HG03175 (cell line): ENCODE measurements around the gene IFITM5.
A peak's percentile ranks its signal among the peaks of the same experiment; 100 is the strongest.

Source experiments
- ATAC-seq: cut with Tn5 transposase; IDR thresholded peaks from one replicate; pipeline ENCODE4 v1.9.1; 2021; ENCODE audit warnings: mild to moderate bottlenecking, moderate library complexity; ENCODE audit not compliant: unreplicated experiment

IFITM5 gene

GRCh38 chr11:269146-269890, 30.0 kb downstream of the IFITM5 start:
- ATAC-seq = peak; percentile 64

GRCh38 chr11:268716-269145, 30.6 kb downstream of the IFITM5 start:
- peak; percentile 54 for ATAC-seq

GRCh38 chr11:267491-267994, 31.8 kb downstream of the IFITM5 start:
- ATAC-seq = no peak

GRCh38 chr11:266676-267439, 32.5 kb downstream of the IFITM5 start:
- no peak for ATAC-seq

GRCh38 chr11:261624-262023, 37.7 kb downstream of the IFITM5 start:
- ATAC-seq = no peak

- ATAC-seq = no peak
Observed at GRCh38 chr11:259413-259812, 39.9 kb downstream of the IFITM5 start.

- ATAC-seq = no peak
Observed at GRCh38 chr11:257766-258493, 41.4 kb downstream of the IFITM5 start.

GRCh38 chr11:256952-257737, 42.2 kb downstream of the IFITM5 start:
- no peak for ATAC-seq

- ATAC-seq = no peak
Observed at GRCh38 chr11:255816-256215, 43.5 kb downstream of the IFITM5 start.

- ATAC-seq = no peak
Observed at GRCh38 chr11:255176-255575, 44.1 kb downstream of the IFITM5 start.

- no peak for ATAC-seq
Observed at GRCh38 chr11:253886-254270, 45.4 kb downstream of the IFITM5 start.

- no peak for ATAC-seq
Observed at GRCh38 chr11:253160-253885, 46.0 kb downstream of the IFITM5 start.

- ATAC-seq = no peak
Observed at GRCh38 chr11:252666-253065, 46.7 kb downstream of the IFITM5 start.

- no peak for ATAC-seq
Observed at GRCh38 chr11:251550-251949, 47.8 kb downstream of the IFITM5 start.

GRCh38 chr11:250740-251299, 48.5 kb downstream of the IFITM5 start:
- ATAC-seq = no peak

GRCh38 chr11:250274-250673, 49.1 kb downstream of the IFITM5 start:
- ATAC-seq = no peak

GRCh38 chr11:249062-249461, 50.3 kb downstream of the IFITM5 start:
- ATAC-seq = no peak
